Activated naive CD4-positive, alpha-beta T cell treated with anti-CD3 and anti-CD28 coated beads for 36 hours (primary cell): ENCODE data around the gene GPRASP2. TPM values are rescaled to one million over a fixed set of nuclear protein-coding genes. Genes with fewer than 3 reads are reported as not detected.

Experiments
- CTCF ChIA-PET: fragments of 350-600 bp; sonication (Branson Sonifier 250); formaldehyde crosslinking; loops from one replicate; lab custom pipeline; 2021; ENCODE audit warnings: antibody characterized with exemption; lab: Charles Lee
- DNase-seq: peaks from one replicate; pipeline ENCODE4 v3.0.0-alpha.2; 2020
- H3K27ac Mint-ChIP-seq: one replicate; pipeline ENCODE4 v1.8.0; 2021; ENCODE audit warnings: mild to moderate bottlenecking, mixed read lengths
- H3K27me3 Mint-ChIP-seq: one replicate; pipeline ENCODE4 v1.8.0; 2021; ENCODE audit warnings: low read depth, mixed read lengths
- H3K36me3 Mint-ChIP-seq: one replicate; pipeline ENCODE4 v1.8.0; 2021; ENCODE audit warnings: low read depth, mixed read lengths
- H3K4me1 Mint-ChIP-seq: one replicate; pipeline ENCODE4 v1.8.0; 2021; ENCODE audit warnings: low read depth, mixed read lengths
- H3K4me3 Mint-ChIP-seq: one replicate; pipeline ENCODE4 v1.8.0; 2021; ENCODE audit warnings: mild to moderate bottlenecking, moderate library complexity, mixed read lengths
- H3K9me3 Mint-ChIP-seq: one replicate; pipeline ENCODE4 v1.8.0; 2021; ENCODE audit warnings: mixed read lengths
- intact Hi-C: fragments of 100-400 bp; cut with micrococcal nuclease; formaldehyde crosslinking; loops from one replicate; pipeline ENCODE4 v1.15.1; 2023
- total RNA-seq, 2 experiments: library from RNA; stranded (reverse); gene quantifications; one replicate each; pipeline ENCODE4 v1.2.3, GENCODE V29; 2021

Gene GPRASP2
- total RNA-seq, 2 experiments from 2014 or later = 1.7 to 2.0 TPM

GRCh38 chrX:102765217-102765616 lies 53.0 kb downstream of the GPRASP2 start:
- CTCF ChIA-PET = no interaction called here
- intact Hi-C loops = loop anchor here (5.0 kb wide), 1 partner anchor 43 kb away; the partner anchor contains the start of gene GPRASP3
- no peak for DNase-seq
- Mint-ChIP-seq H3K9me3 (no peaks in the 10 kb centered on the region), H3K36me3 (no peaks in the 10 kb centered on the region), H3K27me3 (no peaks in the 10 kb centered on the region), H3K4me1 (peaks cover 8% of the 10 kb centered on the region), H3K27ac (no peak overlapping the region), H3K4me3 (no peak overlapping the region)

DNA sequence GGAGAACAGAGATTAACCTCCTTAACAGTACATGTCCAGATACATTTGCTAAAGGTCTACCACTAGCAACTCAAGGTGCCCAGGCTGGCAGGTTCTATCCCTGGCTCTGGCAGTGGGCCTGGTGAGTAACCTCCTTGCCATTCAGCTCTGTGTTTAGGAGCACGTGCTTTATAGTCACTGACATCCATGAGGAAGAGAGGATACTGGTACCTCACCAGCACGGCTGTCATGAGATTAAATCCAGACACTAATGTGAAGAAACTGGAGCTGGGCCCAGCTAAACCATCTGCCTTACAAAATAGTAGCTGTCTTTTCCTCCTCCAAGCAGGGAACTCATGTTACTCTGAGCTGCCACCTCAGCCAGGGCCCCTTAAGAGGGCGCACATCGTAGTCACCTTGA lies 53.6 kb downstream of the GPRASP2 start:
- no peak overlapping the region for H3K27ac Mint-ChIP-seq
- no peaks in the 10 kb centered on the region for H3K9me3 Mint-ChIP-seq
- intact Hi-C loops = loop anchor here (5.0 kb wide), 1 partner anchor 44 kb away; the partner anchor contains the start of gene GPRASP3
- H3K4me3 Mint-ChIP-seq = no peak overlapping the region
- DNase-seq = no peak
- H3K36me3 Mint-ChIP-seq = no peaks in the 10 kb centered on the region
- H3K4me1 Mint-ChIP-seq = peaks cover 8% of the 10 kb centered on the region
- CTCF ChIA-PET = no interaction called here
- H3K27me3 Mint-ChIP-seq = no peaks in the 10 kb centered on the region

- Mint-ChIP-seq H3K27ac (no peak overlapping the region), H3K9me3 (no peaks in the 10 kb centered on the region), H3K4me3 (no peak overlapping the region), H3K4me1 (peaks cover 8% of the 10 kb centered on the region), H3K36me3 (no peaks in the 10 kb centered on the region), H3K27me3 (no peaks in the 10 kb centered on the region)
- intact Hi-C loops = loop anchor here (1.0 to 5.0 kb wide), 2 partner anchors 23 to 45 kb away; partner anchors contain the start of gene GPRASP3
- CTCF ChIA-PET = no interaction called here
- DNase-seq = no peak
Measured at GRCh38 chrX:102767287-102767686, 55.0 kb downstream of the GPRASP2 start.

Other genes starting within 250 kb of the GPRASP2 start
- not detected for gene TCP11X2, start 240.6 kb upstream of the GPRASP2 start, total RNA-seq
- gene TMSB15A, start 195.7 kb upstream of the GPRASP2 start, total RNA-seq = 1 to 10 TPM; 1.5 to 2.1 TPM
- gene ARMCX5, start 112.9 kb upstream of the GPRASP2 start, total RNA-seq = 10 to 100 TPM in 1 of 2 experiments, 1 to 10 TPM in 1; 9.5 to 11.4 TPM
- 1 to 10 TPM; 3.5 to 4.0 TPM for gene GPRASP1, start 61.0 kb upstream of the GPRASP2 start, total RNA-seq
- gene GPRASP3, start 8.3 kb downstream of the GPRASP2 start, total RNA-seq = 1 to 10 TPM; 1.5 to 1.7 TPM
- under 1 TPM in 1 of 2 experiments, not detected in 1; 0.21 TPM for gene RAB40AL, start 224.8 kb downstream of the GPRASP2 start, total RNA-seq